IMR-90 (cell line): ENCODE data around the gene ITPR3.

Experiments used
- CTCF ChIP-seq: conservative IDR thresholded peaks from 2 replicates; pipeline ENCODE4 v1.5.1; 2012; ENCODE audit warnings: mild to moderate bottlenecking, low read depth, low read length, improper control_type of control experiment
- MAFK ChIP-seq: IDR thresholded peaks from 2 replicates; pipeline ENCODE4 v1.6.1; 2012; ENCODE audit warnings: low read depth, low read length, improper control_type of control experiment
- MXI1 ChIP-seq: IDR thresholded peaks from 2 replicates; pipeline ENCODE4 v1.6.1; 2012; ENCODE audit warnings: low read depth, mild to moderate bottlenecking, low read length, moderate library complexity, borderline replicate concordance
- RAD21 ChIP-seq: IDR thresholded peaks from 2 replicates; pipeline ENCODE4 v1.6.1; 2012; ENCODE audit warnings: low read length, improper control_type of control experiment

- TF ChIP-seq MXI1 (no peak), CTCF (no peak), RAD21 (no peak), MAFK (no peak)
These were observed 50.0 kb downstream of the ITPR3 start for GRCh38 chr6:33670971-33671743.
